Measurements from ENCODE around the gene RSRC2.

GRCh38 chr12:122547330-122547729, 20.6 kb upstream of the RSRC2 start:
- TF ChIP-seq POLR2A (IDR thresholded peaks at IDR 0.05) (no peak), CTCF (IDR thresholded peaks at IDR 0.05) (no peak)
